ENCODE data around the gene RHBDD1.

The RHBDD1 gene

GRCh38 chr2:226875438-226876225, 39.8 kb downstream of the RHBDD1 start:
- no peak overlapping the region for H3K4me3 ChIP-seq (ENCODE audit: low read length)
- no peak for TF ChIP-seq ZNF274 (IDR thresholded peaks at IDR 0.05; ENCODE audit: low read depth, low read length)

GRCh38 chr2:226877491-226877890, 41.6 kb downstream of the RHBDD1 start:
- no peak overlapping the region for H3K4me3 ChIP-seq (ENCODE audit: low read length)
- no peak for TF ChIP-seq ZNF274 (IDR thresholded peaks at IDR 0.05; ENCODE audit: low read depth, low read length)

- H3K4me3 ChIP-seq (ENCODE audit: low read length), result no peak overlapping the region
- no peak for TF ChIP-seq ZNF274 (IDR thresholded peaks at IDR 0.05; ENCODE audit: low read depth, low read length)
Measured at GRCh38 chr2:226881287-226881686, 45.4 kb downstream of the RHBDD1 start.

- H3K4me3 ChIP-seq (ENCODE audit: low read length), result no peak overlapping the region
- no peak for TF ChIP-seq ZNF274 (IDR thresholded peaks at IDR 0.05; ENCODE audit: low read depth, low read length)
Measured at GRCh38 chr2:226882606-226883005, 46.8 kb downstream of the RHBDD1 start.

GRCh38 chr2:226883296-226883795, 47.5 kb downstream of the RHBDD1 start:
- no peak for TF ChIP-seq ZNF274 (IDR thresholded peaks at IDR 0.05; ENCODE audit: low read depth, low read length)
- no peak overlapping the region for H3K4me3 ChIP-seq (ENCODE audit: low read length)

GRCh38 chr2:226884166-226884565, 48.3 kb downstream of the RHBDD1 start:
- no peak for TF ChIP-seq ZNF274 (IDR thresholded peaks at IDR 0.05; ENCODE audit: low read depth, low read length)
- no peak overlapping the region for H3K4me3 ChIP-seq (ENCODE audit: low read length)

- TF ChIP-seq ZNF274 (IDR thresholded peaks at IDR 0.05; ENCODE audit: low read depth, low read length), result no peak
- no peak overlapping the region for H3K4me3 ChIP-seq (ENCODE audit: low read length)
Measured at GRCh38 chr2:226885769-226886435, 50.0 kb downstream of the RHBDD1 start.

GRCh38 chr2:226887940-226888339, 52.1 kb downstream of the RHBDD1 start:
- H3K4me3 ChIP-seq (ENCODE audit: low read length), result no peak overlapping the region
- no peak for TF ChIP-seq ZNF274 (IDR thresholded peaks at IDR 0.05; ENCODE audit: low read depth, low read length)

- no peak for TF ChIP-seq ZNF274 (IDR thresholded peaks at IDR 0.05; ENCODE audit: low read depth, low read length)
- no peak overlapping the region for H3K4me3 ChIP-seq (ENCODE audit: low read length)
Measured at GRCh38 chr2:226888378-226888965, 52.6 kb downstream of the RHBDD1 start.

- TF ChIP-seq ZNF274 (IDR thresholded peaks at IDR 0.05; ENCODE audit: low read depth, low read length), result no peak
Measured at GRCh38 chr2:226888971-226889370, 53.1 kb downstream of the RHBDD1 start.

GRCh38 chr2:226890286-226890685, 54.4 kb downstream of the RHBDD1 start:
- no peak overlapping the region for H3K4me3 ChIP-seq (ENCODE audit: low read length)
- no peak for TF ChIP-seq ZNF274 (IDR thresholded peaks at IDR 0.05; ENCODE audit: low read depth, low read length)

More at GRCh38 chr2:226888971-226889370, 53.1 kb downstream of the RHBDD1 start:
- H3K4me3 ChIP-seq (ENCODE audit: low read length), result no peak overlapping the region

GRCh38 chr2:226891780-226892590, 56.1 kb downstream of the RHBDD1 start:
- H3K4me3 ChIP-seq (ENCODE audit: low read length), result no peak overlapping the region
- TF ChIP-seq ZNF274 (IDR thresholded peaks at IDR 0.05; ENCODE audit: low read depth, low read length), result no peak

GRCh38 chr2:226892729-226893128, 56.9 kb downstream of the RHBDD1 start:
- TF ChIP-seq ZNF274 (IDR thresholded peaks at IDR 0.05; ENCODE audit: low read depth, low read length), result no peak
- no peak overlapping the region for H3K4me3 ChIP-seq (ENCODE audit: low read length)

GRCh38 chr2:226893216-226893615, 57.4 kb downstream of the RHBDD1 start:
- H3K4me3 ChIP-seq (ENCODE audit: low read length), result no peak overlapping the region
- TF ChIP-seq ZNF274 (IDR thresholded peaks at IDR 0.05; ENCODE audit: low read depth, low read length), result no peak

Measured in GM08714 (cell line).